ENCODE data around the gene SLC37A2.
A peak's percentile ranks its signal among the peaks of the same experiment; 100 is the strongest.

The SLC37A2 gene

GRCh38 chr11:125100136-125100535 is 37.0 kb downstream of the SLC37A2 start:
- Histone ChIP-seq H3K9ac (ENCODE audit: low read length) (no peak overlapping the region), H3K27ac (ENCODE audit: low read depth, low read length) (no peak overlapping the region), H3K9me3 (ENCODE audit: low read length) (no peaks in the 10 kb centered on the region), H3K4me3 (ENCODE audit: low read depth in 1 of 2, low read length in 2 of 2) (no peak overlapping the region), H3K4me1 (ENCODE audit: insufficient read depth, low read length) (peaks cover 29% of the 10 kb centered on the region), H3K27me3 (ENCODE audit: control insufficient read depth in 1 of 2, insufficient read depth in 2 of 2, low read length in 2 of 2) (no peaks in the 10 kb centered on the region), H3K36me3 (ENCODE audit: insufficient read depth, low read length) (peaks cover 30% of the 10 kb centered on the region)

- Histone ChIP-seq H3K9me3 (ENCODE audit: low read length) (no peaks in the 10 kb centered on the region), H3K27me3 (ENCODE audit: control insufficient read depth in 1 of 2, insufficient read depth in 2 of 2, low read length in 2 of 2) (no peaks in the 10 kb centered on the region), H3K36me3 (ENCODE audit: insufficient read depth, low read length) (peaks cover 23% of the 10 kb centered on the region), H3K4me3 (ENCODE audit: low read depth in 1 of 2, low read length in 2 of 2) (no peak overlapping the region), H3K9ac (ENCODE audit: low read length) (no peak overlapping the region), H3K27ac (ENCODE audit: low read depth, low read length) (peak overlapping the region; percentile 79), H3K4me1 (ENCODE audit: insufficient read depth, low read length) (peaks cover 29% of the 10 kb centered on the region)
These were observed 38.5 kb downstream of the SLC37A2 start for GRCh38 chr11:125101596-125101995.

GRCh38 chr11:125102025-125102424 is 38.9 kb downstream of the SLC37A2 start:
- peak overlapping the region; percentile 79 for H3K27ac ChIP-seq (ENCODE audit: low read depth, low read length)
- H3K27me3 ChIP-seq (ENCODE audit: control insufficient read depth in 1 of 2, insufficient read depth in 2 of 2, low read length in 2 of 2) = no peaks in the 10 kb centered on the region
- peaks cover 21% of the 10 kb centered on the region for H3K36me3 ChIP-seq (ENCODE audit: insufficient read depth, low read length)
- no peaks in the 10 kb centered on the region for H3K9me3 ChIP-seq (ENCODE audit: low read length)
- no peak overlapping the region for H3K4me3 ChIP-seq (ENCODE audit: low read depth in 1 of 2, low read length in 2 of 2)
- no peak overlapping the region for H3K9ac ChIP-seq (ENCODE audit: low read length)
- peaks cover 29% of the 10 kb centered on the region for H3K4me1 ChIP-seq (ENCODE audit: insufficient read depth, low read length)

- peaks cover 16% of the 10 kb centered on the region for H3K36me3 ChIP-seq (ENCODE audit: insufficient read depth, low read length)
- H3K4me3 ChIP-seq (ENCODE audit: low read depth in 1 of 2, low read length in 2 of 2) = no peak overlapping the region
- H3K9me3 ChIP-seq (ENCODE audit: low read length) = no peaks in the 10 kb centered on the region
- peaks cover 29% of the 10 kb centered on the region for H3K4me1 ChIP-seq (ENCODE audit: insufficient read depth, low read length)
- H3K27me3 ChIP-seq (ENCODE audit: control insufficient read depth in 1 of 2, insufficient read depth in 2 of 2, low read length in 2 of 2) = no peaks in the 10 kb centered on the region
- H3K9ac ChIP-seq (ENCODE audit: low read length) = no peak overlapping the region
- H3K27ac ChIP-seq (ENCODE audit: low read depth, low read length) = peak overlapping the region; percentile 79
These were observed 39.4 kb downstream of the SLC37A2 start for GRCh38 chr11:125102510-125102909.

GRCh38 chr11:125105926-125106325 is 42.8 kb downstream of the SLC37A2 start:
- Histone ChIP-seq H3K4me3 (ENCODE audit: low read depth in 1 of 2, low read length in 2 of 2) (no peak overlapping the region), H3K9ac (ENCODE audit: low read length) (no peak overlapping the region), H3K27ac (ENCODE audit: low read depth, low read length) (no peak overlapping the region), H3K4me1 (ENCODE audit: insufficient read depth, low read length) (peaks cover 29% of the 10 kb centered on the region), H3K36me3 (ENCODE audit: insufficient read depth, low read length) (no peaks in the 10 kb centered on the region), H3K27me3 (ENCODE audit: control insufficient read depth in 1 of 2, insufficient read depth in 2 of 2, low read length in 2 of 2) (no peaks in the 10 kb centered on the region), H3K9me3 (ENCODE audit: low read length) (no peaks in the 10 kb centered on the region)

GRCh38 chr11:125108469-125108868 is 45.4 kb downstream of the SLC37A2 start:
- no peak overlapping the region for H3K9ac ChIP-seq (ENCODE audit: low read length)
- no peaks in the 10 kb centered on the region for H3K27me3 ChIP-seq (ENCODE audit: control insufficient read depth in 1 of 2, insufficient read depth in 2 of 2, low read length in 2 of 2)
- no peaks in the 10 kb centered on the region for H3K36me3 ChIP-seq (ENCODE audit: insufficient read depth, low read length)
- peaks cover 13% of the 10 kb centered on the region for H3K4me1 ChIP-seq (ENCODE audit: insufficient read depth, low read length)
- no peak overlapping the region for H3K4me3 ChIP-seq (ENCODE audit: low read depth in 1 of 2, low read length in 2 of 2)
- no peak overlapping the region for H3K27ac ChIP-seq (ENCODE audit: low read depth, low read length)
- H3K9me3 ChIP-seq (ENCODE audit: low read length) = no peaks in the 10 kb centered on the region

- Histone ChIP-seq H3K27ac (ENCODE audit: low read depth, low read length) (no peak overlapping the region), H3K9me3 (ENCODE audit: low read length) (no peaks in the 10 kb centered on the region), H3K27me3 (ENCODE audit: control insufficient read depth in 1 of 2, insufficient read depth in 2 of 2, low read length in 2 of 2) (no peaks in the 10 kb centered on the region), H3K36me3 (ENCODE audit: insufficient read depth, low read length) (no peaks in the 10 kb centered on the region), H3K4me3 (ENCODE audit: low read depth in 1 of 2, low read length in 2 of 2) (no peak overlapping the region), H3K9ac (ENCODE audit: low read length) (no peak overlapping the region), H3K4me1 (ENCODE audit: insufficient read depth, low read length) (peaks cover 13% of the 10 kb centered on the region)
These were observed 47.4 kb downstream of the SLC37A2 start for GRCh38 chr11:125110506-125110905.

- Histone ChIP-seq H3K27me3 (ENCODE audit: control insufficient read depth in 1 of 2, insufficient read depth in 2 of 2, low read length in 2 of 2) (no peaks in the 10 kb centered on the region), H3K4me1 (ENCODE audit: insufficient read depth, low read length) (peaks cover 13% of the 10 kb centered on the region), H3K27ac (ENCODE audit: low read depth, low read length) (peak overlapping the region; percentile 38), H3K9me3 (ENCODE audit: low read length) (no peaks in the 10 kb centered on the region), H3K36me3 (ENCODE audit: insufficient read depth, low read length) (no peaks in the 10 kb centered on the region), H3K4me3 (ENCODE audit: low read depth in 1 of 2, low read length in 2 of 2) (peak overlapping the region; percentile 78 to 97), H3K9ac (ENCODE audit: low read length) (peak overlapping the region; percentile 87)
These were observed 47.9 kb downstream of the SLC37A2 start for GRCh38 chr11:125111001-125111342.

- Histone ChIP-seq H3K9me3 (ENCODE audit: low read length) (no peaks in the 10 kb centered on the region), H3K27me3 (ENCODE audit: control insufficient read depth in 1 of 2, insufficient read depth in 2 of 2, low read length in 2 of 2) (no peaks in the 10 kb centered on the region), H3K36me3 (ENCODE audit: insufficient read depth, low read length) (no peaks in the 10 kb centered on the region), H3K4me3 (ENCODE audit: low read depth in 1 of 2, low read length in 2 of 2) (peak within 1 kb of the TSS; percentile 78 to 97), H3K27ac (ENCODE audit: low read depth, low read length) (peak within 1 kb of the TSS; percentile 38), H3K9ac (ENCODE audit: low read length) (peak within 1 kb of the TSS; percentile 87), H3K4me1 (ENCODE audit: insufficient read depth, low read length) (peaks cover 13% of the 10 kb centered on the region)
These were observed 48.5 kb downstream of the SLC37A2 start, which contains the start of gene TMEM218 for GRCh38 chr11:125111343-125112207. Gene TMEM218 (minus strand): TSS chr11:125111626. CDS start chr11:125102241, 9,385 bp downstream.

- Histone ChIP-seq H3K9ac (ENCODE audit: low read length) (no peak overlapping the region), H3K4me3 (ENCODE audit: low read depth in 1 of 2, low read length in 2 of 2) (peak overlapping the region in 1 of 2 donors; percentile 97), H3K27ac (ENCODE audit: low read depth, low read length) (no peak overlapping the region)
These were observed 49.1 kb downstream of the SLC37A2 start for GRCh38 chr11:125112208-125112604.

GRCh38 chr11:125114518-125114917 is 51.4 kb downstream of the SLC37A2 start:
- no peak overlapping the region for H3K4me3 ChIP-seq (ENCODE audit: low read depth in 1 of 2, low read length in 2 of 2)
- peaks cover 13% of the 10 kb centered on the region for H3K4me1 ChIP-seq (ENCODE audit: insufficient read depth, low read length)
- H3K27me3 ChIP-seq (ENCODE audit: control insufficient read depth in 1 of 2, insufficient read depth in 2 of 2, low read length in 2 of 2) = peaks cover 0 to 7% of the 10 kb centered on the region in 2 donors
- H3K27ac ChIP-seq (ENCODE audit: low read depth, low read length) = no peak overlapping the region
- no peaks in the 10 kb centered on the region for H3K9me3 ChIP-seq (ENCODE audit: low read length)
- no peaks in the 10 kb centered on the region for H3K36me3 ChIP-seq (ENCODE audit: insufficient read depth, low read length)
- no peak overlapping the region for H3K9ac ChIP-seq (ENCODE audit: low read length)

More at GRCh38 chr11:125112208-125112604, 49.1 kb downstream of the SLC37A2 start:
- Histone ChIP-seq H3K9me3 (ENCODE audit: low read length) (no peaks in the 10 kb centered on the region), H3K27me3 (ENCODE audit: control insufficient read depth in 1 of 2, insufficient read depth in 2 of 2, low read length in 2 of 2) (peaks cover 0 to under 1% of the 10 kb centered on the region in 2 donors), H3K4me1 (ENCODE audit: insufficient read depth, low read length) (peaks cover 13% of the 10 kb centered on the region), H3K36me3 (ENCODE audit: insufficient read depth, low read length) (no peaks in the 10 kb centered on the region)

GRCh38 chr11:125117429-125117828 is 54.3 kb downstream of the SLC37A2 start:
- no peak overlapping the region for H3K4me3 ChIP-seq (ENCODE audit: low read depth in 1 of 2, low read length in 2 of 2)
- peaks cover 0 to 7% of the 10 kb centered on the region in 2 donors for H3K27me3 ChIP-seq (ENCODE audit: control insufficient read depth in 1 of 2, insufficient read depth in 2 of 2, low read length in 2 of 2)
- H3K27ac ChIP-seq (ENCODE audit: low read depth, low read length) = no peak overlapping the region
- no peaks in the 10 kb centered on the region for H3K4me1 ChIP-seq (ENCODE audit: insufficient read depth, low read length)
- H3K9ac ChIP-seq (ENCODE audit: low read length) = no peak overlapping the region
- no peaks in the 10 kb centered on the region for H3K36me3 ChIP-seq (ENCODE audit: insufficient read depth, low read length)
- no peaks in the 10 kb centered on the region for H3K9me3 ChIP-seq (ENCODE audit: low read length)
